Measurements from ENCODE around the gene ACRBP. TPM values are rescaled to one million over a fixed set of nuclear protein-coding genes. Genes with fewer than 3 reads are reported as not detected.
"Not testable (repeated sequence)": the region's sequence is repeated elsewhere in the genome, so short reads cannot be mapped to it uniquely, and the experiment has no call there.

The ACRBP gene
- polyA plus RNA-seq, 1 donor = 6.0 TPM

DNA sequence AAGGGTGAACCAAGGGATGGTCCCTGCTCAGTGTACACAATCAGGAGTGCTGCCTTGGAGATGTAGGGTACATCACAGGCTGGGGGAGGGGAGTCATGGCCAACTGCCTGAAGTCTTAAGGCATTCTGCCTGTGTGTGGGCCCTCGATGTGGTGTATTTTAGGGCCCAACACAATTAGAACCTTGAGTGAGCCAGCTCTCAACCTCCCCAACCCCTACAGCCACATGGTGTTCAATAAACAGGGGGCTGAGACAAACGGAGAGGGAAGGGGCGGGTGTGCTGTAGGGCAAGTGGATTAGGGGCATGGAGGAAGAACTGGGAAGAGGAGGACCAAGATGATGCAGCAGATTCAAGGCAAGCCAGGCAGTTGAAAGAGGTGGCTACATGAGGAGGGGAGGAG lies 31.4 kb downstream of the ACRBP start:
- no peak for DNase-seq

DNA sequence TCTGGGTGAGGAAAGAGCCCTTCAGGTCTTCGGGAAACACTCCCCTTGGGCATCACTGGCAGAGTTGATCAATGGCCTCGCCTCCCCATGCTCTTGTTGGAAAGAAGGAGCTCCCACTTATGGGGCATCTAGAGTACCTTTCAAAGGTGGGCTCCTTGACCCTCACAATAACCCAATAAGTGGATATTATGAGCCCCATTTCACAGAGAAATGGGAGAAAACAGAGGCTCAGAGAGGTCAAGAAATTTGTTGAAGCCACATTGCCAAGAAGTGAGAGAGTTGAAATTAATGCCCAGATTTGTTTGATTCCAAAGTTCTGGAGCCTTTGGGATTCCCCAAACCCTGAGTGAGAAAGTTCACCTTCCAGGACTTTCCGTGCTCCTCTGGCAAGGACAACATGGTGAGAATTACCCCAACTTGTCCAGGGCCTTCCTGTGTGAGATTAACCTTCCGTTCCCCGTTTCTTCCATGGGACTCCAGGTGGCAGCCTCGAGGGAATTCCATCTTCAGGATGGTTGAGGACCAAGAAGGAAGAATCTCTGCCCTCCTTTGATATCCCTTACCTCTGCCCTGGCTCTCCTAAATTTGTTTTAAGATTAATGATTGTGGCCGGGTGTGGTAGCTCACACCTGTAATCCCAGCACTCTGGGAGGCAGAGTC lies 32.6 kb downstream of the ACRBP start:
- DNase-seq = no peak

DNA sequence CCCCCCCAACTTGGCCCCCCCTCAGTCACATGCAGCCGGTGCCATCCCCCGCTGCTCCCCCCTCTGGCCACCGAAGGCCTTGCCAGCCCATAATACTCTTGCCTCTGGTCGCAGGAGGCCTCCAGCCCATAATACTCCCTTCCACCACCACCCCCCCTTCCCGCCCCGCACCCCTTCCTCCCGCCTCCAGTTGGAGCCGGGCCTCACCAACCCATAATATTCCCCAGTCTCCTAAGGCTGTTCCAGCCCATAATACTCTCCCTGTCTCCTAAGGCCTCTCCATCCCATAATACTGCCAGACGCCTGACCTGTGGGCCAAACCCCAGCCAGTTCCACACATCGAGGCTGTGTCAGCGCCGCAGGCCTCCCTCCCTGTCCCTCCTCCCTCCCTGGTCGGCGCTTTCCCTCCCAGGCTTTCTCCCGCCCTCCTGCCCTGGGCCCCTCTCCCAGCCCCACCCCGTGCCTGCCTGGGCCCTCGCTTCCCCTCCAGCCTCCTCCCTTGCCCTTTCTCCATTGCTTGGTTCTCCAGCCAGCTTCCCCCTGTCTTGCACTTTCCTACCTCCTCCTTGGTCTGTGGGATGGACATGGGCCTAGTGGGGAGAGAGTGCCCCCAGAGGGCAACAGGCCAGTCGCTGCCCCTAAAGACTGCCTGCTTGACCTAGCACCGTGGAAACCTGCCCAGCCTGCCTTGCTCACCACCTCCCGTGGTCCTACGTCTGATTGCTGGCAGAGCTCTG lies 33.3 kb downstream of the ACRBP start:
- DNase-seq = peak; percentile 97

DNA sequence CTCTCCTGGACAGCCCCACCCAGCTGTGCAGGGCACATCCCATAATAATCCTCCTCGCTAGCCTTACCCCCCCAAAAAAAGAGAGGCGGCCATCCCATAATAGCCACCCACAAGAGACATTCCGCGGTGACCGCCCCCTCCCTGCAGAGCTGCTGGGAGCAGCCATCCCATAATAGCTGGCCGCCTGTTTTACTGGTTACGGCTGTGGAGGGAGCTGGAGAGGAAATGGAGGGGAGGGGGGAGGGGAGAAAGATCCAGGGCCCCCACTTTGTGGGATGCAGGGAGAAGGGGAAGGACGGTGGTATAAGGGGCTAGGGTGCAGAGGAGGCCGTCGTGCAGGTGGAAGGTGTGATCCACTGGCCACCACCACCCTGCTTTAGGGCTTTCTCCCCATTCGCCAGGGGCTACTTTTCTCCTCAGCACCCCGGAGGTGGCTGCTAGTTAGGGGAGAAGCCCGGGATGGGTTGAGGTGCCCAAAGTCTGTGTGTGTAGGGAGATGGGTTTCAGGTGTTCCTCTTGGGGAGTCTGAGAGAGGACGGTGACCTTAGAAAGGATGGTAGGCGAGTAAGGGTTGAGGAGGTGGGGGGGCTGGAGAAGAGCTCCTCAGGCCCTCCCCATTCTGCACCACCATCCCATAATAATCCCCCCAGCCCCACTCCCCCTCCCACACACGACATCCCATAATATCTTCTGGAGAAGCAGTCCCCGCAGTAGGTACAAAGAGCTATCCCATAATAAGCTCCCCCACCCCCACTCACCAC lies 34.0 kb downstream of the ACRBP start:
- peak; percentile 90 for DNase-seq

DNA sequence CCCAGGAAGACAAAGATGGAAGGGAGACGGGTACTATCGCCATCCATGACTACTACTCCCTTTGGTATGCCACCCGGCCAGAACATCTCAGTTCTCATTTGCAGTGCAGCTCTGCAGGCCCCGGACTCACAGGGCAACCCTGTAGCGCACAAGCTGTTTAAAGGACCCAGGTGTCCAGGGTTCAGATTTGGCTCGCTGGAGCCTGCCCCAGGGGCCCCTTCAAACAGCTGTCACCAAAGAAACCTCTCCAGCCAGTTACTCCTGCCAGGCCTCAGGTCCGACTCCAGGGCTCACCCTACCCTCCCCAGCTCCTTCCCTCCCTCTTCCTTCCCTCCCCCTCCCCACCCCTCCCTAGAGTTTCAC lies 34.6 kb downstream of the ACRBP start:
- no peak for DNase-seq

DNA sequence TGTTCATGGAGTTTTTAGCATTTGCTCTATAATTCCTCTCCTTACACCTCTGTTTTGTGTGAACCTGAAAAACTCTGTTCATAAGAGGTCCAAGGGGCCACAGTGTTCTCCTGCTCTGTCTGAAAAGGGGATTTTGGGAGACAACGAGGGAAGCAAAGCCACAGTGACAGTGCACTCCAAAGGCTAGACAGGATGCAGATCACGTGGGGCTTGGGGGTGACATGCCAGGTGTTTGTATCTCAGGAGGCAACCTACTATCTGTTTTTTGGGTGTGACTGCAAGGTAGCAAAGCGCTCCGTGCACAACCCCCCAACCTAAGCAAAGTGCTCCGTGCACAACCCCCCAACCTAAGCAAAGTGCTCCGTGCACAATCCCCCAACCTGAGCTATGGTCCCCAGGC lies 35.0 kb downstream of the ACRBP start:
- no peak for DNase-seq

DNA sequence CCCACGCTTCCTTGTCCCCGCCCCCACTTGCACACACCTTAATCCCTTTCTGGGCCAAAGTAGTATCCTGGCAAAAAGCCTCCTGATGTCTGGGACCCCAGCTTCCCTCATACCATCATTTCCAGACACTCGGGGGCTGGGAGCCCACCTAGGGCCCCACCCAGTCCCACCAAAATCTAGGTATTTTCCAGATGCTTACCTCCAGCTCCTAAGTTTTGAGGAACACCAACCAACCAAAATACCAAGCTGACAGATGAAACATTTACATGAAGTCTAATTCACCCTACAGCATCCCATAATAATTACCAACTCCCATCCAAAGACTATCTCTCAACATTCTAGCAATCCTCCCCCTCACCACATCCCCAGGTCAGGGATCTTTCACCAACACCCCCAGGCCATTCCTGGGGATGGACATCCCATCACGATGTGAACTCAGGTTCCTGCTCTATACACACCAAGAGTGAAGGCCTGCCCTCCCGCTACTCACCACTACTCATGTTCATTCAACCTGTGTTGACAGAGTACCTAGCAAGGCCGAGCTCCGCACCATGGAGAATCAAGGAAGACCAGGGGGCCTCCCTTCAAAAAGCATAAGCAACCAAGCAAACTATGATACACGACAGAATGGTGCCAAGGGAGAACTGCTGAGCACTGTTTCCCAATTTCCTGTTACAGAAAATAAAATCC lies 38.5 kb downstream of the ACRBP start:
- no peak for DNase-seq

DNA sequence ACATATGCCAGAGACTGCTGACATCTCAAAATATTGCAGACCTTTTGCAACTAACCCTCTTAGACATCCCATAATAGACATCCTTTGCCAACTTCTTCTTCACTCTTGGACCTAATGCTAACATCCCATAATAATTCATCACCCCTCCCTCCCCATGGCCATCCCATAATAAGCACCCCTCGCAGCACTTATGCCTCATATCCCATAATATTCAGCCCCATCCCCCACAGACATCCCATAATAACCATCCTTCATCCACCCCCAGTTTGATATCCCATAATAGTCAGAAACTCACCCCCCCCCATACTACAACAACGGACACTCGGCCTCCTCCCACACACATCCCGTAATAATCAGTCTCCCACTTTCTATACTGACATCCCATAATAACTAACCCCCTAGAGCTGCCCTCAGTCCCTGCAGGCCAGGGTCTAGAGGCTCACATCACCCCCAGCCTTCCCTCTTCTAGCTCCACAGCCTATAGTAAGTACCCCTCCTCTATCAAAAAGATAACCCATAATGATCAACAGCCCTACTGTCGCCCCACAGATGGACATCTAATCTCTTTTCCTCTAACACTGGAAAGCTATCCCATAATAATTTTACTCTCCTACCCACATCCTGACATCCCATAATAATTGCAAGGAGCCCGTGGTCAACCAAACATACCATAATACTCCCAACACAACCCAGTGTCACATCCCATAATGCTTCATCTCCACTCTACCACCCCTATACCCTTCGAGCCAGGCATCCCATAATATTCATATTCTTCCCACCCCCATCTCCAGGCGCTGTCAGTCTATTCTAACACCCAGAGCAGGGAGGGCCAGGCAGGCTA lies 39.3 kb downstream of the ACRBP start:
- DNase-seq = peak; percentile 76

DNA sequence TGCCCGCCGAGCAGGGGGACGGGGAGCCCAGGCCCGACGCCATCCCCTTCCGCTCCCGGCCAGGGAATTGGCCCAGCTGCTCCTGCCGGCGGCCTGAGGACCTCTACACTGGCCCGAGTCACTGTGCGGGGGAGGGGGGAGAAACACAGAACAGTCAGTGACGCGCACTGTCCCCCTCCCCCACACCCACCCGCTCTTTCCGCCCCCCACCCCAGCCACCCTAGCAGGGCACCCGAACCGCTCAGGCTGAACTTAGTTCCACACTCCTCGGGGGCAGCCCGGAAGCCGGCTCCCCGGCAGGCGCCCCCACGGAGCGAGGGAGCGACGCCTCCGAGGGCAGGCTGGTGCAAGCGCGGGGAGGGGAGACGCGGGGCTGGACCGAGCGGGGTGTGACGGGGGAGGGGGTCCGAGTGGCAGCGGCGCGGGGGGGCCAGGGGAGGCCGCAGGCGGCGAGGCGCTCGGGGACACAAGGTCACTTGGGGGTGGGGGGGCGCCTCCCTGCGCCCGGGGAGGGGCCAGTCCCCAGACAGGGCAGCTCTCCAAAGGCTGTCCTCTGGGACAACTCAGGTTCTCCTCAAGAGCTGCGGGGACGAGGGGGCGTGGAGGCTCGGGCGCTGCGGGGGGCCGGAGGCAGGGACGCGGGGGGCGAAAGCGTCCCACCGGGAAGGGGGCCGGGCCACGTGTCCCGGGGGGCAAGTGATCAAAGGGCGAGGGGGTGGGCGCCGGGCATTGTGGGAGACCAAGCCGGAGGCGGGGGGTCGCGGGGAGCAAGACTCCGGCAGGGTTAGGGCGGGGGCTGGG lies 40.7 kb downstream of the ACRBP start:
- DNase-seq = no peak

DNA sequence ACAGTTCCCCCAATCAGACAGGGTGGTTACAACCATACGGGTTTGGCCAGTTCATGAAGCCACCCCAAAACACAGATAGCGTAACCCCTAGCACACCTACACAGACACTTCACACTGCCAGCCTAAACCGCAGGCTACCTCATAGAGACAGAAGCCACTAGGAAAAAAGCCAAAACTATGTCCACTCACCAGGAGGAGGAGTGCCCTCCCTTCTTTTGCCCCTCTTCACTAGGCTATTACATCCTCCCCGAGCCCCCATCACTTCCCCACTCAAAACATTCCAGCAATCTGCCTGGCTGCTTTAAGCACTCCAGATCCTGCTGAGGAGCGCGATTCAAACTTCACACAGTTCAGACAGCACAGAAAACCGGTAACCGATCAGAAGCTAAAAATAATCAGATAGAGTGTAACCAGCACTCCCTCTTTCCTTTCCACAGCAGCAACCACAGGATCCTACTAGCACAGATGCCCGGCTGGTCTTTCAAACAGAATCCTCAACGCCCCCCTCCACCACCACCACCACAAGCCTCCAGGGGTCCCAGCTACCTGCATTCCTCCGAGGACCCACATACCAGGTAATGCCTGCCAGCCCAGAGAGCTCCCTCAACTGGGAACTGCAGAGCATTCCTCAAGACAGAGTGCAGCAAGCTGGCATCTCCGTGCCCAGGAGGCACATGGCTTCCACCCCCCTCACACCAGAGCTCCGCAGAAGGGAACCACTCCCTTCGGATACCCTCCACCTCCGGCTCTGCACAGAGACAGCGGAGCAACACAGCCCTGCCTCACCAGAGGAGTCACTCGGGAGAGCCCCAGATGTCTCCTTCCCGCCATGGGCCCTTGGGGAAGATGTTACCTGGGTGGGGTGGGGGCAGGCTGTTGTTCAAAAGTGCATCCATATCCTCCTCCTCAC lies 41.6 kb downstream of the ACRBP start:
- no peak for DNase-seq

DNA sequence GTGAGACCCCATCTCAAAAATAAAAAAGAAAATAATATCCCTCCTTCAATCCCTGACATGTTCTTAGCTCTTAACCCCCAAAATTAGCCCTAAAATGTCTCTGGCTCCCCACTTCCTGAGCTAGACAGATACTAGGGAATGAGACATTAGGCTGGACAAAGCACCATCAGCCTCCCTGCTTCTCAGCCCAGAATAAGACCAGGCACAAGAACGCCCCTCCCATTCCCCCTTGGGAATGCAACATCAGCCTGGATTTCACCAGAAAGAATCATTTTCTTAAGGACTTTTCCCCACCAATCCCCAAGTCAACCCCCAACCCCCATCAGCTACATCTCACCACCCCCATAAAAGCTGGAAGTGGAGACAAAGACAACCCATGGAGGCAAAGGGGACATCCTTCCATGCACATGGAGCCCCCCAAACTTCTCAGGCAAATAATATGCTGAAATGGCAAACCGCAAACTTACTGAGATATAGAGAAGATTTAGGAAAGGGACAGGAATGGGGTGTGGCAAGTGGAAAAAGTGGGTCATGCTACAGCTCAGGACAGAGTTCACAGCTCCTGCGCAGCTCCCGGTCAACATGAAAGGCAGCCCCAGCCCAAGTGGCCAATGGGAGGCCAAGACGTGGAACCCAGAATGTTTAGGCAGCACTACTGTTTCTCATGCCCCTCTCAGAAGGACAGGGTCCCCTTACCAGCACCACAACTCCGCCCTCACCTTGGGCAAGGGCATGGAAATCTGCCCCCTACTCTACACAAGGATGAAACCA lies 42.8 kb downstream of the ACRBP start:
- no peak for DNase-seq

DNA sequence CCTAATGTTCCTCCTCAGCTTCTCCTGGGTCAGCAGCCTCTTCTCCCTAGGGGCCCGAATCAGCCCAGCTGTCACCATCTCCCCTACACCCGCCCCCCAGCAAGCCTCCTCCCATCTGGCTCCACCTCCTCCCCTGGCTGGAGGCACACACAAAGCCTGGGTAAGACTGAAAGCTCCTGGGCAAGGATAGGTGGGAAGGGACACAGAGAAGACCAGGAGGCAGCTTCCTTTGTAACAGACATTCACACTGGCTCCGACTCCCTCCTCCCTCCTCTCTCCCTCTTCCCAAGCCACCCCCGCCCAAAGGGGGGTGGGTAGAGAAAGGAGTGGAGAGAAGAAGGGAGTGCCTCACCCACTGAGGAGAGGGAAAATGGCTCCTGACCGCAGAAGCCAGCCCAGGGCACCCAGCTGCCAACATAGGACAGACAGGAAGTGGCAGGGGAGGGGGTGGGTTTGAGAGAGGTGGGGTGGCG lies 44.1 kb downstream of the ACRBP start:
- no peak for DNase-seq

DNA sequence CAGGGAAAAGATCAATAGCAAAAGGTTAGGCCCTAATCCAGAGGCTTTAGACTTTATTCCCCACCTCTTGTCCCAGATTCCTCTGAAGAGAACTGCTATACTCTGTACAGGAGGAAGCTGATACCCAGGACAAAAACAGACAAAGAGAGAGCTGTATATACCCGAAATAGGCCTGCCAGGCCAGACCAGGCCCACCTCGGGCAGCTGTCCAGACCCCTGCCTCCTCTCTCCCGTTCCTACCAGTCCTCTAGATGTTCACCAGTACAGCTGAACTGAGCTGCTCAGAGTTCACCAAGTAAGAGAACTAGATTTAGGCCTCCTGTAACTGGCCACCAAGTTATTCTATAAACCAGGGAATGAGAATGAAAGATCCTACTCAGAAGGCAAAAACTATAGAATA lies 44.7 kb downstream of the ACRBP start:
- DNase-seq = no peak

DNA sequence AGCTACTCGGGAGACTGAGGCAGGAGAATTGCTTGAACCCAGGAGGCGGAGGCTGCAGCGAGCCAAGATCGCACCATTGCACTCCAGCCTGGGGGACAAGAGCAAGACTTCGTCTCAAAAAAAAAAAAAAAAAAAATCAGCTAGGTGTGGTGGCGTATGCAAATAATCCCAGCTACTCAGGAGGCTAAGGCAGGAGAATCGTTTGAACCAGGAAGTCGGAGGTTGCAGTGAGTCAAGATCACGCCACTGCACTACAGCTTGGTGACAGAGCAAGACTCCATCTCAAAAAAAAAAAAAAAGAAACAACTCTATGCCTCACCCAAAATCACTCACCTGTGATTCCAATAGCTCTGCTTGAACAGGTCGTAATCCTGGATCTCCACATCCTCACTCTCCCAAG lies 51.6 kb downstream of the ACRBP start:
- DNase-seq = not testable (repeated sequence)

DNA sequence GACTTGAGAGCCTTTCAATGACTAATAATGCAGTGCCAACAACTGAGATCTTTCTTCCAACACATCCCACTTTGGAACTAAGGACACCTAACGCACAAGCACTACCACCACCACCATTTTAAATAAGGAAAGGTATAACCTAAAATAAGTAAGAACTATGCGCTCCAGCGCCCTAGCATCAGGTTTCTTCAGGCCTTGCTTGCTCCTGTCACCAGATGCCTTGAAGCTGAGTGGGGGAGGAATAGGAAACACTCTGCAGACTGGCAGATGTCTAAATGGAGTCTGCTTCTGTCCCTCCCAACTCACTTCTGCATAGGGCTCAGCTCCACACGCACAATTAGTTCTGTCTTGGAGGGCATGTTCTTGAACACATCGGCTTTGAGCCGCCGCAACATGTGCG lies 55.1 kb downstream of the ACRBP start:
- DNase-seq = no peak
